Fibroblast of lung (primary cell): Measurements from ENCODE around the gene KCTD18.

Source experiments
- CTCF ChIP-seq, 2 donors: IDR thresholded peaks in 1 of 2; conservative IDR thresholded peaks in 1 of 2; 1 replicate in 1 of 2; 2 replicates in 1 of 2; pipeline ENCODE4 v1.5.1; 2011 to 2012; ENCODE audit warnings: low read length in 2 of 2, control low read depth in 1 of 2, inconsistent platforms in 1 of 2, low read depth in 1 of 2, mild to moderate bottlenecking in 1 of 2
- EZH2 ChIP-seq: IDR thresholded peaks from 2 replicates; pipeline ENCODE4 v1.5.1; 2012; ENCODE audit warnings: low read length, control low read depth, mild to moderate bottlenecking; ENCODE audit errors: missing control alignments

DNA sequence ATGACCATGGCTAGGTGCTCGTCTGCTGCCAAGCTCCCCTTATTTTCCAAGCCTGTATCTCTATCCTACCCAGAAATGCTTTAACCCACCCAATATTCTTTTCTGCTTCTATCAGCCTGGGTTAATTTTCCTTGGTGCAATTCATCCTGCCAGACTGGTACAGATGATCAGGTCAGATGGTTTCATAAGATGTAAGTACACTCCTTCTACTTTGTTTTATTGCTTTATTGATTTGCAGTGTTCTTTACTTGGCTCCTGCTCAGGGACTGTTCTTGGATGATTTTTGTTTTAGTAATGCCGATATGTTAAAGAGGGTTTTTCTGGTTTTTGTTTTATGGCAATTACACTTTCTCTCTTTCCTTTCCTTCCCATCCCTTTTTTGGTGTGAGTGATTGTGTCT, 13.7 kb upstream of the KCTD18 start:
- TF ChIP-seq CTCF (conservative IDR thresholded peaks at IDR 0.05 in 1 of 2, IDR thresholded peaks at IDR 0.05 in 1 of 2; ENCODE audit: low read depth in 1 of 2, low read length in 2 of 2), result no peak
- no peak for TF ChIP-seq EZH2
